Panc1 (cell line): ENCODE measurements around the gene FOSB.

Experiments
- POLR2AphosphoS5 ChIP-seq: IDR thresholded peaks from 2 replicates; pipeline ENCODE4 v1.6.1; 2012; ENCODE audit warnings: mild to moderate bottlenecking, low read depth, low read length, moderate library complexity
- SIN3A ChIP-seq: IDR thresholded peaks from 2 replicates; pipeline ENCODE4 v1.6.1; 2012; ENCODE audit warnings: low read depth, mild to moderate bottlenecking, low read length, moderate library complexity, borderline replicate concordance; ENCODE audit not compliant: insufficient read depth
- TF ChIP-seq, protein P1 (sequence below): fragments of 450-650 bp; IDR thresholded peaks from 2 replicates; pipeline ENCODE4 v1.5.1; 2017; ENCODE audit warnings: mild to moderate bottlenecking
- TF ChIP-seq, protein P2 (sequence below), 2 experiments: IDR thresholded peaks; 2 replicates each; pipeline ENCODE4 v1.6.1; 2011 to 2012; ENCODE audit warnings: low read depth in 2 of 2, control low read depth in 1 of 2, low read length in 1 of 2, mild to moderate bottlenecking in 1 of 2, moderate library complexity in 1 of 2; ENCODE audit not compliant: insufficient read depth in 1 of 2

DNA sequence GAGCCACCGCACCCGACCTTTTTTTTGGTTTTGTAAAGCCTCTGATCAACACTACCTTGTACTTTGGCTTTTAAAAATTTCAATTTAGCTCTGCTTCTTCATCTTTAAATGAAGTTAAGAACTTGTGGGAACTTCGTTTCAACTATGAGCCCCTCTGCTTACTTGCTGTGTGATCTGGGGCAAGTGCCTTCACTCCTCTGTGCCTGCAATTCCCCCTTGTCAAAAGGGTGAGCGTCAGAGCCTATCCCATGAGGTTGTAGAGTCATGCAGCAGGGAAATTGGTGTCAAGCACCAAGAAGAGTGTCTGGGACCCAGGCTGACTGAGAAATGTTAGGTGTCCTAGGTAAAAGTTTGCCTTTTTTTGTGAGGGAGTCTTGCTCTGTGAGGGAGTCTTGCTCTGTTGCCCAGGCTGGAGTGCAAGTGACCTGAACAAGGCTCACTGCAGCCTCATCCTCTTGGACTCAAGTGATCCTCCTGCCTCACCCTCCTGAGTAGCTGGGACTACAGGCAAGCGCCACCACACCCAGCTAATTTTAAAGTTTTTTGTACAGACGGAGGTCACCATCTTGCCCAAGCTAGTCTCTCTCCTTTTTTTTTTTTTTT is 45.2 kb downstream of the FOSB start:
- TF ChIP-seq, protein P1, sequence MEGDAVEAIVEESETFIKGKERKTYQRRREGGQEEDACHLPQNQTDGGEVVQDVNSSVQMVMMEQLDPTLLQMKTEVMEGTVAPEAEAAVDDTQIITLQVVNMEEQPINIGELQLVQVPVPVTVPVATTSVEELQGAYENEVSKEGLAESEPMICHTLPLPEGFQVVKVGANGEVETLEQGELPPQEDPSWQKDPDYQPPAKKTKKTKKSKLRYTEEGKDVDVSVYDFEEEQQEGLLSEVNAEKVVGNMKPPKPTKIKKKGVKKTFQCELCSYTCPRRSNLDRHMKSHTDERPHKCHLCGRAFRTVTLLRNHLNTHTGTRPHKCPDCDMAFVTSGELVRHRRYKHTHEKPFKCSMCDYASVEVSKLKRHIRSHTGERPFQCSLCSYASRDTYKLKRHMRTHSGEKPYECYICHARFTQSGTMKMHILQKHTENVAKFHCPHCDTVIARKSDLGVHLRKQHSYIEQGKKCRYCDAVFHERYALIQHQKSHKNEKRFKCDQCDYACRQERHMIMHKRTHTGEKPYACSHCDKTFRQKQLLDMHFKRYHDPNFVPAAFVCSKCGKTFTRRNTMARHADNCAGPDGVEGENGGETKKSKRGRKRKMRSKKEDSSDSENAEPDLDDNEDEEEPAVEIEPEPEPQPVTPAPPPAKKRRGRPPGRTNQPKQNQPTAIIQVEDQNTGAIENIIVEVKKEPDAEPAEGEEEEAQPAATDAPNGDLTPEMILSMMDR, result no peak
- TF ChIP-seq SIN3A (no peak), POLR2AphosphoS5 (no peak)
- TF ChIP-seq, protein P2, sequence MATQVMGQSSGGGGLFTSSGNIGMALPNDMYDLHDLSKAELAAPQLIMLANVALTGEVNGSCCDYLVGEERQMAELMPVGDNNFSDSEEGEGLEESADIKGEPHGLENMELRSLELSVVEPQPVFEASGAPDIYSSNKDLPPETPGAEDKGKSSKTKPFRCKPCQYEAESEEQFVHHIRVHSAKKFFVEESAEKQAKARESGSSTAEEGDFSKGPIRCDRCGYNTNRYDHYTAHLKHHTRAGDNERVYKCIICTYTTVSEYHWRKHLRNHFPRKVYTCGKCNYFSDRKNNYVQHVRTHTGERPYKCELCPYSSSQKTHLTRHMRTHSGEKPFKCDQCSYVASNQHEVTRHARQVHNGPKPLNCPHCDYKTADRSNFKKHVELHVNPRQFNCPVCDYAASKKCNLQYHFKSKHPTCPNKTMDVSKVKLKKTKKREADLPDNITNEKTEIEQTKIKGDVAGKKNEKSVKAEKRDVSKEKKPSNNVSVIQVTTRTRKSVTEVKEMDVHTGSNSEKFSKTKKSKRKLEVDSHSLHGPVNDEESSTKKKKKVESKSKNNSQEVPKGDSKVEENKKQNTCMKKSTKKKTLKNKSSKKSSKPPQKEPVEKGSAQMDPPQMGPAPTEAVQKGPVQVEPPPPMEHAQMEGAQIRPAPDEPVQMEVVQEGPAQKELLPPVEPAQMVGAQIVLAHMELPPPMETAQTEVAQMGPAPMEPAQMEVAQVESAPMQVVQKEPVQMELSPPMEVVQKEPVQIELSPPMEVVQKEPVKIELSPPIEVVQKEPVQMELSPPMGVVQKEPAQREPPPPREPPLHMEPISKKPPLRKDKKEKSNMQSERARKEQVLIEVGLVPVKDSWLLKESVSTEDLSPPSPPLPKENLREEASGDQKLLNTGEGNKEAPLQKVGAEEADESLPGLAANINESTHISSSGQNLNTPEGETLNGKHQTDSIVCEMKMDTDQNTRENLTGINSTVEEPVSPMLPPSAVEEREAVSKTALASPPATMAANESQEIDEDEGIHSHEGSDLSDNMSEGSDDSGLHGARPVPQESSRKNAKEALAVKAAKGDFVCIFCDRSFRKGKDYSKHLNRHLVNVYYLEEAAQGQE (IDR thresholded peaks at IDR 0.05; ENCODE audit: insufficient read depth in 1 of 2, low read depth in 2 of 2, low read length in 1 of 2), result no peak
